Activated CD4-positive, CD25-positive, alpha-beta regulatory T cell treated with anti-CD3 and anti-CD28 coated beads, Interleukin-2, amount 50 U/mL, for 24 hours (primary cell): ENCODE measurements around the gene EXOC4.

Experiments used
- ATAC-seq, 2 donors: fragments of 150-1000 bp; cut with Tn5 transposase; one replicate each; pipeline ENCODE4 v1.10.0; 2021; ENCODE audit warnings: mild to moderate bottlenecking in 1 of 2, moderate library complexity in 1 of 2

EXOC4 gene

DNA sequence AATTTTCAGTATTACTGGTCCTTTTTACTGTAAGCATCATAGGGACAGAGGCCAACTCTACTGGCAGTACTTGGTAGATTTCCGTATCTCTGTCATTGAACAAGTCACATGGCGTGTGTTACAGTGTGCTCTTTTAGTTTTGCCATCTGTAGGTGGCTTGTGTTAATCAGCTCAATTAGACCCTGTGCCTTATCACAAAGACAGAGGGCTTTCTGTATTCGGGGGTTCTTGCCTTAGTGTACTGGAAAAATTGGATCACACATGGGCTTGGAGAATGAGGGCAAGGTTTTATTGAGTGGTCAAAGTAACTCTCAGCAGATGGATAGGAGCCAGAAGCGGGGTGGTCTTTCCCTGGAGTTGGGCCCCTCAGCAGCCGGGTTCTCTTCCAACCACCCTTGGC lies 853.0 kb downstream of the EXOC4 start:
- no peak for ATAC-seq

DNA sequence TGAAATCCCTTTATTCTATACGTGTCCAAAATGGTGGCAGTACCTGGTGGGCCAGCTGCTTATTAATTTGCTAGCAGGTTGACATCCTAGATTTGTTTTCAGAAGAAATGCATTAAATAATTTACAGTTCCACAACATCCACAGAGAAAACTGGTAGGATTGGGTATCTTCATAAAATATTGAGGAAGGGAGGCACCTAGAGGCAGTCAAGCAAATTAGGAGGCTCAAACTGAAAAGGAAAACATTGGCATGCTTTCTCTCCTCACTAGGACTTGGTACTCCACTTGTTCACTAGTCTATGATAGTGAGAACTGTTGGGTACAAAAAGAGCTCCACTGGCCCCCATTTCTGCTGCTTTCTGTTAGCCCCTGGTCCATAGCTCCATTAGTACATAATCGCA lies 855.9 kb downstream of the EXOC4 start:
- ATAC-seq = no peak

DNA sequence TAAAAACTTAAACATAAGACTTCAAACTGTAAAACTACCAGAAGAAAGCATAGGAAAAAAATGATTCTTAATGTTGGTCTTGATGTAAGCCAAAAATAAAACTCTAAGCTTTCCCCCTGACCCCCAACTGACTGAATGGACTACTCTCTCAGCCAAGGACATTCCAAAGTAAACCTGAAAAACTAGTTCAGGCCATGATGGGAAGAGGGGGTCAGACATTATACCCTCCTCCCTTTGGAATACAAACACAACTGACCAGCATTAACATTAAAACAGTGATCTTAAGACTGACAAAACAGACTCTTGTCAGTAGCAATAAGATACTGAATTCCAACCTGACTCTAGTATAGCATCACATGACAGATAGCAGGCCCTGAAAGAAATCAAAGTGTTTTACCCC lies 860.8 kb downstream of the EXOC4 start:
- no peak for ATAC-seq

DNA sequence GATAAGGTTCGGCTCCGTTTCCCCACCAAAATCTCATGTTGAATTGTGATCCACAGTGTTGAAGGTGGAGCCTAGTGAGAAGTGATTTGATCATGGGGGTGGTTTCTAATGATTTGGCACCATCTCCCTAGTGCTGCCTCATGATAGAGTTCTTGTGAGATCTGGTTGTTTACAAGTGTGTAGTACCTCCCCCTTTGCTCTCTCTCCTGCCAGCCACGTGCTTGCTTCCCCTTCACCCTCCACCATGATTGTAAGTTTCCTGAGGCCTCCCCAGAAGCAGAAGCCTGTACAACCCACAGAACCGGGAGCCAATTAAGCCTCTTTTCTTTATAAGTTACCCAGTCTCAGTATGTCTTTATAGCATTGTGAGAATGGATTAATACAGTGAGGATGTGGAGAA lies 862.1 kb downstream of the EXOC4 start:
- ATAC-seq = no peak
